GM23248 (cell line): Measurements from ENCODE around the gene NDUFB11. TPM values are rescaled to one million over a fixed set of nuclear protein-coding genes. Genes with fewer than 3 reads are reported as not detected.

Source experiments
- DNase-seq: peaks from one replicate; pipeline ENCODE4 v3.0.0-alpha.2; 2015
- H2AFZ ChIP-seq: fragments of 200-600 bp; sonication (generic); 2 replicates; pipeline ENCODE4 v1.6.1; 2016; ENCODE audit warnings: antibody characterized with exemption
- H3F3A ChIP-seq: fragments of 200-600 bp; sonication (generic); 2 replicates; pipeline ENCODE4 v1.6.1; 2016; ENCODE audit warnings: mild to moderate bottlenecking, antibody characterized with exemption, mixed run types; ENCODE audit not compliant: insufficient read depth
- H3K27ac ChIP-seq: fragments of 200-600 bp; sonication (generic); 2 replicates; pipeline ENCODE4 v1.5.1; 2016; ENCODE audit warnings: mild to moderate bottlenecking
- H3K27me3 ChIP-seq: fragments of 200-600 bp; sonication (generic); replicated peaks from 2 replicates; pipeline ENCODE4 v1.6.1; 2016; ENCODE audit warnings: mild to moderate bottlenecking; ENCODE audit not compliant: insufficient read depth
- H3K36me3 ChIP-seq: fragments of 200-600 bp; sonication (generic); 2 replicates; pipeline ENCODE4 v1.6.1; 2016; ENCODE audit warnings: low read depth, mild to moderate bottlenecking
- H3K4me1 ChIP-seq: fragments of 200-600 bp; sonication (generic); 2 replicates; pipeline ENCODE4 v1.6.1; 2016; ENCODE audit warnings: mild to moderate bottlenecking; ENCODE audit not compliant: insufficient read depth
- H3K4me2 ChIP-seq: fragments of 200-600 bp; sonication (generic); one replicate; pipeline ENCODE4 v1.6.1; 2016; ENCODE audit warnings: mild to moderate bottlenecking; ENCODE audit not compliant: unreplicated experiment
- H3K4me3 ChIP-seq: fragments of 200-600 bp; sonication (generic); 2 replicates; pipeline ENCODE4 v1.5.1; 2016; ENCODE audit warnings: mild to moderate bottlenecking
- H3K79me2 ChIP-seq: fragments of 200-600 bp; sonication (generic); 2 replicates; pipeline ENCODE4 v1.6.1; 2016; ENCODE audit warnings: mild to moderate bottlenecking; ENCODE audit not compliant: insufficient read depth
- H3K9ac ChIP-seq: fragments of 200-600 bp; sonication (generic); 2 replicates; pipeline ENCODE4 v1.6.1; 2016; ENCODE audit warnings: mild to moderate bottlenecking
- H3K9me2 ChIP-seq: fragments of 200-600 bp; sonication (generic); 2 replicates; pipeline ENCODE4 v1.6.1; 2016; ENCODE audit warnings: mixed run types, mild to moderate bottlenecking, moderate library complexity; ENCODE audit not compliant: insufficient read depth
- H3K9me3 ChIP-seq: fragments of 200-600 bp; sonication (generic); one replicate; pipeline ENCODE4 v1.6.1; 2017; ENCODE audit warnings: low read depth
- H4K20me1 ChIP-seq: fragments of 200-600 bp; sonication (generic); 2 replicates; pipeline ENCODE4 v1.6.0; 2016; ENCODE audit not compliant: insufficient read depth
- EZH2 ChIP-seq: fragments of 200-600 bp; sonication (generic); IDR thresholded peaks from 2 replicates; pipeline ENCODE4 v1.6.1; 2018; ENCODE audit warnings: antibody characterized with exemption, mild to moderate bottlenecking; ENCODE audit not compliant: insufficient read depth, poor library complexity, severe bottlenecking
- EZH2phosphoT487 ChIP-seq: fragments of 200-600 bp; sonication (generic); IDR thresholded peaks from 2 replicates; pipeline ENCODE4 v1.6.1; 2018; ENCODE audit warnings: antibody characterized with exemption, moderate library complexity, mild to moderate bottlenecking, low read depth; ENCODE audit not compliant: insufficient read depth
- WGBS, 2 experiments: methylation state at CpG; one replicate each; pipeline ENCODE4 v1.1.6; 2015 to 2017; ENCODE audit warnings: low lambda C conversion rate in 2 of 2, low coverage in 1 of 2; ENCODE audit errors: missing lambda C conversion rate in 2 of 2; 5-methylcytosine and 5-hydroxymethylcytosine counted together
- in situ Hi-C: fragments of 300-500 bp; cut with MboI; formaldehyde crosslinking; loops from 2 replicates; pipeline ENCODE4 v1.15.0; 2020
- polyA plus RNA-seq: library from polyadenylated mRNA; unstranded; fragments of >200 nt; fragmentation: Nextera tagmentation; extraction: Ambion mirVana; gene quantifications from 2 replicates; pipeline ENCODE4 v1.2.1, GENCODE V29; 2016
- total RNA-seq: library from RNA; depleted of rRNA; stranded (reverse); fragments of >200 nt; shearing (Covaris generic); gene quantifications from 2 replicates; pipeline ENCODE4 v1.2.3, GENCODE V29; 2014

Gene NDUFB11
- total and polyA plus RNA-seq, 2 experiments from 2014 or later = 41.7 to 125 TPM

- Histone ChIP-seq H3F3A (no peaks in the 10 kb centered on the region), H3K4me3 (no peak overlapping the region), H2AFZ (no peak overlapping the region), H3K27me3 (no peaks in the 10 kb centered on the region), H3K9ac (no peak overlapping the region), H3K9me2 (no peaks in the 10 kb centered on the region), H3K4me1 (no peaks in the 10 kb centered on the region; the same call in 1 of the 2 replicates), H3K36me3 (no peaks in the 10 kb centered on the region), H3K4me2 (no peak overlapping the region), H3K9me3 (no peaks in the 10 kb centered on the region), H4K20me1 (no peaks in the 10 kb centered on the region), H3K27ac (no peak overlapping the region), H3K79me2 (no peaks in the 10 kb centered on the region)
- in situ Hi-C loops = no loop called here
- no peak for TF ChIP-seq EZH2
- no peak for TF ChIP-seq EZH2phosphoT487
- DNase-seq = no peak
- WGBS, 2 experiments = 78 to 94% methylated on average over 8 to 16 of the region's 18 CpGs
These were observed 35.4 kb upstream of the NDUFB11 start for GRCh38 chrX:47179928-47180255.

- Histone ChIP-seq H3K4me1 (no peaks in the 10 kb centered on the region; the same call in 1 of the 2 replicates), H3K79me2 (no peaks in the 10 kb centered on the region), H4K20me1 (no peaks in the 10 kb centered on the region), H3K9ac (peak overlapping the region; percentile 46), H3F3A (no peaks in the 10 kb centered on the region), H2AFZ (no peak overlapping the region), H3K9me3 (no peaks in the 10 kb centered on the region), H3K4me2 (no peak overlapping the region), H3K36me3 (no peaks in the 10 kb centered on the region), H3K27me3 (no peaks in the 10 kb centered on the region), H3K9me2 (no peaks in the 10 kb centered on the region), H3K27ac (peak overlapping the region; percentile 53), H3K4me3 (no peak overlapping the region)
- DNase-seq = peak; percentile 78
- TF ChIP-seq EZH2phosphoT487 (no peak), EZH2 (no peak)
- in situ Hi-C loops = no loop called here
- 49 to 50% methylated on average over 12 to 13 of the region's 14 CpGs for WGBS, 2 experiments
These were observed 34.9 kb upstream of the NDUFB11 start for GRCh38 chrX:47179221-47179927.

GRCh38 chrX:47178337-47178736 lies 33.8 kb upstream of the NDUFB11 start:
- H3K4me3 ChIP-seq = no peak overlapping the region
- TF ChIP-seq EZH2phosphoT487 = no peak
- TF ChIP-seq EZH2 = no peak
- no peak overlapping the region for H2AFZ ChIP-seq
- WGBS, 2 experiments = 97 to 100% methylated on average over 1 to 5 of the region's 5 CpGs
- in situ Hi-C loops = no loop called here
- H3K27ac ChIP-seq = no peak overlapping the region
- no peaks in the 10 kb centered on the region for H4K20me1 ChIP-seq
- no peaks in the 10 kb centered on the region for H3K27me3 ChIP-seq
- no peaks in the 10 kb centered on the region for H3K79me2 ChIP-seq
- H3K9me2 ChIP-seq = no peaks in the 10 kb centered on the region
- H3F3A ChIP-seq = no peaks in the 10 kb centered on the region
- H3K9me3 ChIP-seq = no peaks in the 10 kb centered on the region
- H3K4me2 ChIP-seq = no peak overlapping the region
- no peaks in the 10 kb centered on the region; the same call in 1 of the 2 replicates for H3K4me1 ChIP-seq
- DNase-seq = no peak
- H3K36me3 ChIP-seq = no peaks in the 10 kb centered on the region
- H3K9ac ChIP-seq = no peak overlapping the region

- Histone ChIP-seq H3K36me3 (no peaks in the 10 kb centered on the region), H3K4me3 (no peak overlapping the region), H3K27me3 (no peaks in the 10 kb centered on the region), H4K20me1 (no peaks in the 10 kb centered on the region), H3K9me3 (no peaks in the 10 kb centered on the region), H3K4me1 (no peaks in the 10 kb centered on the region; the same call in 1 of the 2 replicates), H3K79me2 (peaks cover under 1% of the 10 kb centered on the region; the same call in 1 of the 2 replicates), H3K9ac (no peak overlapping the region), H3K27ac (no peak overlapping the region), H3F3A (no peaks in the 10 kb centered on the region), H3K9me2 (no peaks in the 10 kb centered on the region), H3K4me2 (no peak overlapping the region), H2AFZ (no peak overlapping the region)
- in situ Hi-C loops = no loop called here
- WGBS, 2 experiments = 50% methylated on average over 2 of the region's 2 CpGs
- TF ChIP-seq EZH2phosphoT487 (no peak), EZH2 (no peak)
- no peak for DNase-seq
These were observed 32.6 kb upstream of the NDUFB11 start for GRCh38 chrX:47177079-47177478.
